Spleen (tissue), 7 donors: ENCODE results near the gene STOM.

Source experiments
- POLR2A ChIP-seq, 3 donors: fragments of 450-650 bp; IDR thresholded peaks; one replicate each; pipeline ENCODE4 v1.5.1; 2017; ENCODE audit warnings: antibody characterized with exemption in 3 of 3, mild to moderate bottlenecking in 1 of 3
- POLR2AphosphoS5 ChIP-seq, 3 donors: sonication (generic); formaldehyde crosslinking; IDR thresholded peaks; one replicate each; pipeline ENCODE4 v1.5.1; 2017; ENCODE audit warnings: antibody characterized with exemption in 3 of 3
- TF ChIP-seq, protein P1 (sequence below), 11 experiments: fragments of 200-600 bp in 7 of 11; fragments of 450-650 bp in 4 of 11; sonication (generic) in 4 of 11; IDR thresholded peaks in 8 of 11; conservative IDR thresholded peaks in 3 of 11; 1 replicate in 7 of 11; 2 replicates in 4 of 11; pipeline versions ENCODE4 v1.4.0 to v1.8.0; 2016 to 2021; ENCODE audit warnings: antibody characterized with exemption in 11 of 11, inconsistent platforms in 4 of 11, mild to moderate bottlenecking in 1 of 11
- donor health status: DM: no; HTN: no; CAD: no; lungs with moderate emphysema.
- donor health status: DM: no; HTN: no; CAD: no.
- donor health status: DM: no; HTN: no; CAD: no.

DNA sequence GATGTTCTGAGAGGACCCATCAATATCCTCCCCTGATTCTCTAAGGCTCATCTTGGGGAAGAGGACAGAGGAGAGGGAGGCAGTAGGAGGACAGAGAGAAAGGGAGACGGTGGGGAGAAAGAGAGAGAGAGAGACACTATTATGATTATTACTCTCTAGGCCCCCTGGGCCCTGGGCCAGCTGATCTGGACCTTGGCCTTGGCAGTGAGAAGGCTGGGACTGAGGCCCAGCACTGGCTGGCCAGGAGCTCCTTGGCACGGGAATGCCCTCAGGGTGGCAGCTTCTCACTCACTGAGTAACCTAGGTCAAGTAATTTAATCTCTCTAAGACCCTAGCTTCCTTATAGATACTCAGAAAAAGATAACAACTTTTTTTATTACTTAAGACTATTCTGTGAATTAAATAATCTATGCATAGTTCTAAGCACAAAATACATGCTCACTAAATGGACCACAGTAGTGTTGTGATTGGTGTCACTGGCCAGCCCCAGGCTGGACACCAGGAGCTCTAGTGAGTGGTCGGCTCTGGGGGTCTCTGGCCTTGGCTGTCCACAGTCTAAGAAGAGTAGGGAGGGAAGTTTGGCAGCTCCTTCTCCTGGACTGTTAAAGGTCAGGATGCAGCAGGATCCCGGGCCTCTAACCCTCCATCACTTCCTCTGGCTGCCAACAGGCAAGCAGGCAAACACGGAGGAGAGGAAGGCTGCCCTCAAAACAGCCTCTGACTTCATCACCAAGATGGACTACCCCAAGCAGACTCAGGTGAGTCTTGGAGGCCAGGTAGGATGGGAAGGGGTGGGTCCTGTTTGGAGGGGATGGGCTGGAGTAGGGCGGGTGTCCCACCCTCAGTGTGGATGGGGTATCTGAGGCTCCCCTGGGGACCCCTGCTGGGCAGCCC lies 52.1 kb downstream of the STOM start:
- TF ChIP-seq, protein P1, sequence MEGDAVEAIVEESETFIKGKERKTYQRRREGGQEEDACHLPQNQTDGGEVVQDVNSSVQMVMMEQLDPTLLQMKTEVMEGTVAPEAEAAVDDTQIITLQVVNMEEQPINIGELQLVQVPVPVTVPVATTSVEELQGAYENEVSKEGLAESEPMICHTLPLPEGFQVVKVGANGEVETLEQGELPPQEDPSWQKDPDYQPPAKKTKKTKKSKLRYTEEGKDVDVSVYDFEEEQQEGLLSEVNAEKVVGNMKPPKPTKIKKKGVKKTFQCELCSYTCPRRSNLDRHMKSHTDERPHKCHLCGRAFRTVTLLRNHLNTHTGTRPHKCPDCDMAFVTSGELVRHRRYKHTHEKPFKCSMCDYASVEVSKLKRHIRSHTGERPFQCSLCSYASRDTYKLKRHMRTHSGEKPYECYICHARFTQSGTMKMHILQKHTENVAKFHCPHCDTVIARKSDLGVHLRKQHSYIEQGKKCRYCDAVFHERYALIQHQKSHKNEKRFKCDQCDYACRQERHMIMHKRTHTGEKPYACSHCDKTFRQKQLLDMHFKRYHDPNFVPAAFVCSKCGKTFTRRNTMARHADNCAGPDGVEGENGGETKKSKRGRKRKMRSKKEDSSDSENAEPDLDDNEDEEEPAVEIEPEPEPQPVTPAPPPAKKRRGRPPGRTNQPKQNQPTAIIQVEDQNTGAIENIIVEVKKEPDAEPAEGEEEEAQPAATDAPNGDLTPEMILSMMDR (IDR thresholded peaks at IDR 0.05 in 8 of 11, conservative IDR thresholded peaks at IDR 0.05 in 3 of 11): no peak
- TF ChIP-seq POLR2AphosphoS5 (IDR thresholded peaks at IDR 0.05) (no peak), POLR2A (IDR thresholded peaks at IDR 0.05) (no peak)
